Esophagus squamous epithelium (tissue), 5 donors: ENCODE measurements around the gene SLC12A2. TPM values are rescaled to one million over a fixed set of nuclear protein-coding genes. Genes with fewer than 3 reads are reported as not detected.

Experiments used
- DNase-seq: peaks from one replicate; lab custom pipeline; 2025; lab: John Stamatoyannopoulos, UW
- H3K27ac ChIP-seq, 4 donors: fragments of 200-600 bp; sonication (generic); one replicate each; pipeline ENCODE4 v1.5.1; 2016 to 2019; ENCODE audit warnings: mild to moderate bottlenecking in 1 of 4
- H3K27me3 ChIP-seq, 4 donors: fragments of 200-600 bp; sonication (generic); 1 replicate in 3 of 4; 2 replicates in 1 of 4; pipeline versions ENCODE4 v1.5.1 to v1.6.0; 2017 to 2021; ENCODE audit warnings: antibody characterized with exemption in 1 of 4
- H3K36me3 ChIP-seq, 3 donors: fragments of 200-600 bp; sonication (generic); one replicate each; pipeline ENCODE4 v1.5.1; 2016 to 2019
- H3K4me1 ChIP-seq, 3 donors: fragments of 200-600 bp; sonication (generic); one replicate each; pipeline ENCODE4 v1.5.1; 2017 to 2019
- H3K4me3 ChIP-seq, 4 donors: fragments of 200-600 bp; sonication (generic); 1 replicate in 3 of 4; 2 replicates in 1 of 4; pipeline ENCODE4 v1.5.1; 2016 to 2019; ENCODE audit warnings: mild to moderate bottlenecking in 2 of 4, moderate library complexity in 1 of 4
- H3K9me3 ChIP-seq, 3 donors: fragments of 200-600 bp; sonication (generic); one replicate each; pipeline ENCODE4 v1.5.1; 2016 to 2019
- POLR2A ChIP-seq, 4 donors: fragments of 450-650 bp; IDR thresholded peaks; one replicate each; pipeline ENCODE4 v1.6.1; 2017; ENCODE audit warnings: antibody characterized with exemption in 4 of 4, mild to moderate bottlenecking in 4 of 4, moderate library complexity in 3 of 4
- WGBS, 2 donors: methylation state at CpG; one replicate each; pipeline ENCODE4 v1.1.5; 2018; 5-methylcytosine and 5-hydroxymethylcytosine counted together
- intact Hi-C: fragments of 100-400 bp; cut with DNase I; formaldehyde crosslinking; loops from one replicate; pipeline ENCODE4 v1.15.0; 2022
- total RNA-seq, 4 donors: library from RNA; depleted of rRNA; stranded (reverse); fragments of >200 nt; gene quantifications; one replicate each; pipeline ENCODE4 v1.1.0, GENCODE V29; 2016
- TF ChIP-seq, protein P1 (sequence below), 6 experiments: fragments of 450-650 bp in 4 of 6; fragments of 200-600 bp in 2 of 6; sonication (generic) in 2 of 6; IDR thresholded peaks; one replicate each; pipeline ENCODE4 v1.5.1; 2016 to 2019; ENCODE audit warnings: antibody characterized with exemption in 6 of 6, mild to moderate bottlenecking in 4 of 6, moderate library complexity in 4 of 6
- donor health status: DM: yes; HTN: yes; CAD: no.

SLC12A2 gene
- total RNA-seq, 4 donors from 2014 or later, result 8.9 to 20.1 (median 20.0) TPM

DNA sequence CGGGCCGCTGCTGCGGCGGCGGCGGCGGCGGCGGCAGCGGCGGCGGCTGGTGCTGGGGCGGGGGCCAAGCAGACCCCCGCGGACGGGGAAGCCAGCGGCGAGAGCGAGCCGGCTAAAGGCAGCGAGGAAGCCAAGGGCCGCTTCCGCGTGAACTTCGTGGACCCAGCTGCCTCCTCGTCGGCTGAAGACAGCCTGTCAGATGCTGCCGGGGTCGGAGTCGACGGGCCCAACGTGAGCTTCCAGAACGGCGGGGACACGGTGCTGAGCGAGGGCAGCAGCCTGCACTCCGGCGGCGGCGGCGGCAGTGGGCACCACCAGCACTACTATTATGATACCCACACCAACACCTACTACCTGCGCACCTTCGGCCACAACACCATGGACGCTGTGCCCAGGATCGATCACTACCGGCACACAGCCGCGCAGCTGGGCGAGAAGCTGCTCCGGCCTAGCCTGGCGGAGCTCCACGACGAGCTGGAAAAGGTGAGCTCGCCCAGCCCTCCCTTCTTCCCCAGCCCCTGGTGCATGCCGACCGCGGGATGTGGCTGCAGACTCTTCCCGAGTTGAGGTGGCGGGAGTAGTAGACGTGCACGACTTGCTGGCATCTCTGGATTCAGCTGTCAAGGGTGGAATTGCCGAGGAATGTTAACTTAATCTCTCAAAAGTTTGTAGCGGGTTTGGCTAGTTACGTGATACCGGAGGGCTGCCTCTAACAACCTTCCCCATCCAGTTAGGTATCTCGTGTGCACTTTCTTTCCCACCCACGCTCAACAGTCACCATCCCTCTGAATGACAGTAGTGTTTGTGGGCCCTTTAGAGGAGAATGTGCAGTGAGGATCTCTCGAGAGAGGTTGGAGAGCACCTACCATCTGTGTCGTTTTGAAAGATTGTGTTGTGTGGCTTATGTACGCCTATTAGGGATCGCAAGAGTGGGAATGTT lies 932 bp downstream of the SLC12A2 start:
- WGBS, 2 donors, result 2 to 6% methylated on average over 15 to 19 of the region's 71 CpGs
- Histone ChIP-seq H3K27me3 (no peaks in the 10 kb centered on the region), H3K4me3 (peak overlapping the region; percentile 82 to 96 (median 94)), H3K36me3 (no peaks in the 10 kb centered on the region), H3K4me1 (peaks cover 0 to 56% (median 9%) of the 10 kb centered on the region in 3 donors), H3K9me3 (no peaks in the 10 kb centered on the region), H3K27ac (peak overlapping the region; percentile 91 to 99 (median 94))
- TF ChIP-seq POLR2A (IDR thresholded peaks at IDR 0.05), result no peak
- TF ChIP-seq, protein P1, sequence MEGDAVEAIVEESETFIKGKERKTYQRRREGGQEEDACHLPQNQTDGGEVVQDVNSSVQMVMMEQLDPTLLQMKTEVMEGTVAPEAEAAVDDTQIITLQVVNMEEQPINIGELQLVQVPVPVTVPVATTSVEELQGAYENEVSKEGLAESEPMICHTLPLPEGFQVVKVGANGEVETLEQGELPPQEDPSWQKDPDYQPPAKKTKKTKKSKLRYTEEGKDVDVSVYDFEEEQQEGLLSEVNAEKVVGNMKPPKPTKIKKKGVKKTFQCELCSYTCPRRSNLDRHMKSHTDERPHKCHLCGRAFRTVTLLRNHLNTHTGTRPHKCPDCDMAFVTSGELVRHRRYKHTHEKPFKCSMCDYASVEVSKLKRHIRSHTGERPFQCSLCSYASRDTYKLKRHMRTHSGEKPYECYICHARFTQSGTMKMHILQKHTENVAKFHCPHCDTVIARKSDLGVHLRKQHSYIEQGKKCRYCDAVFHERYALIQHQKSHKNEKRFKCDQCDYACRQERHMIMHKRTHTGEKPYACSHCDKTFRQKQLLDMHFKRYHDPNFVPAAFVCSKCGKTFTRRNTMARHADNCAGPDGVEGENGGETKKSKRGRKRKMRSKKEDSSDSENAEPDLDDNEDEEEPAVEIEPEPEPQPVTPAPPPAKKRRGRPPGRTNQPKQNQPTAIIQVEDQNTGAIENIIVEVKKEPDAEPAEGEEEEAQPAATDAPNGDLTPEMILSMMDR (IDR thresholded peaks at IDR 0.05), result no peak
- intact Hi-C loops, result no loop called here
- DNase-seq, result peak; percentile 3

DNA sequence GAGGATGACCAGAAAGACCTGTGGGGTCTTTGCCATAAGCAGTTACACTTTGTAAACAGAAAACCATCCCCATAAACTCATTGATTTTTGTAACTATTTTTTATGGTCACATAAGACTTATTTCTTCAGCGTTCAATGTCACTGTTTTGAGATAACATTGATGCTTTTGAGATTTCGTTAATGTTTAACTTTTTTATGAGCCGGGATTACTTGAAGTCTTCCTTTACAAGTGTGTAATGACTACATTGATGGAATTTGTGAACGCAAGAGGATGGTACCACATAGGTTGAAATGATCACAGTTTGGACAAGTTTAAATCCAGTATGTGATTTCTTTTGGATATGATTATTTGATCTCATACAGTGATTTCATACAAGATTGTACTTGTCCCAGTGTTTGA lies 1.8 kb downstream of the SLC12A2 start:
- no peak for DNase-seq
- H3K27ac ChIP-seq, result no peak overlapping the region
- H3K4me3 ChIP-seq, result peak overlapping the region in 3 of 4 donors; percentile 82 to 96 (median 94)
- no peaks in the 10 kb centered on the region for H3K36me3 ChIP-seq
- WGBS, 2 donors, result 30 to 47% methylated on average over 4 of the region's 4 CpGs
- no peaks in the 10 kb centered on the region for H3K9me3 ChIP-seq
- peaks cover 0 to 49% (median 9%) of the 10 kb centered on the region in 3 donors for H3K4me1 ChIP-seq
- no peak for TF ChIP-seq POLR2A (IDR thresholded peaks at IDR 0.05)
- TF ChIP-seq, protein P1 (IDR thresholded peaks at IDR 0.05), result no peak
- no peaks in the 10 kb centered on the region for H3K27me3 ChIP-seq
- intact Hi-C loops, result no loop called here

DNA sequence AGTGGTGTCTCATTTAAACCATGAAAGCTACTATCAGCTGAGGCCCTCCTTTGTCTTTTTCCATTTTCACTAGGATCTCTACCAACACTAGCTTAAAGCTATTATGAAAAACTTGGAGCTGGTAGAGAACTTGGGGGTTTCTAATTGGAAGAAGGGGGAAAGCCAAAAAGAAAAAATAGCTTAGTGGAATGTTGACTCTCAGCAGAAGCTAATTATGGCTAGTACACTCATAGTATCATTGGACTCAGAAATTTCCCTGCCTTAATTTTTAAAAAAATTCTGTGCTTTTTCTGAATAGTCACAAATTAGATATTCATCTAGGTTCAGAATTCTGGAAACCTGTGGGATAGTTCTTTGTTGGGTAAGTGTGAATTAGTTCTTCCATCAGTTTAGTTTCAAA lies 8.0 kb downstream of the SLC12A2 start:
- intact Hi-C loops, result no loop called here
- Histone ChIP-seq H3K36me3 (no peaks in the 10 kb centered on the region), H3K27ac (no peak overlapping the region), H3K4me1 (peaks cover 0 to 6% (median 0%) of the 10 kb centered on the region in 3 donors), H3K27me3 (no peaks in the 10 kb centered on the region), H3K4me3 (no peak overlapping the region), H3K9me3 (peaks cover 0 to 3% (median 0%) of the 10 kb centered on the region in 3 donors)
- DNase-seq, result no peak
- TF ChIP-seq, protein P1 (IDR thresholded peaks at IDR 0.05), result no peak
- TF ChIP-seq POLR2A (IDR thresholded peaks at IDR 0.05), result no peak

DNA sequence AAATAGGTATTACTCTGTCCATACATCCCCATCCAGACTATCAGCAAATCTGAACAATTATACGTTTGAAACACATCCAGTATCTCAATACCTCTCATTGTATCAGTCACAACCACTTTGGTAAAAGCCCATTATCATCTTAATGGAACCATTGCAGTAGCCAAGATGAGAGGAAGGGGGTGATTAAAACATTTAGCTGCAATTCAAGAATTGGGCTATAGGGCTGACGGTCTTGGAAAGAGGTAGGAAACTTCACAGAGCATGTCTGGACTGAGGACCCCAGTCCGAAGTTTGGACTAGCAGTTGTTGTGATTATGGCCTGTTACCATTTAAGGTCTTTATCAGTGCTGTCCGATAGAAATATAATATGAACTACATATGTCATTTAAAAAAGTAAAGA lies 8.6 kb downstream of the SLC12A2 start:
- WGBS, 2 donors, result 92 to 96% methylated on average over 4 of the region's 4 CpGs
- no peak overlapping the region for H3K27ac ChIP-seq

More for the DNA sequence above, 8.6 kb downstream of the SLC12A2 start:
- intact Hi-C loops, result no loop called here
- no peak for TF ChIP-seq POLR2A (IDR thresholded peaks at IDR 0.05)
- TF ChIP-seq, protein P1 (IDR thresholded peaks at IDR 0.05), result no peak
- peaks cover 0 to under 1% (median 0%) of the 10 kb centered on the region in 3 donors for H3K4me1 ChIP-seq
- H3K27me3 ChIP-seq, result no peaks in the 10 kb centered on the region
- H3K9me3 ChIP-seq, result peaks cover 0 to 8% (median under 1%) of the 10 kb centered on the region in 3 donors
- DNase-seq, result no peak
- no peak overlapping the region for H3K4me3 ChIP-seq
- no peaks in the 10 kb centered on the region for H3K36me3 ChIP-seq
